Measurements from ENCODE around the gene IFNAR1.

- no peak for TF ChIP-seq CTCF (conservative IDR thresholded peaks at IDR 0.05; ENCODE audit: low read length)
- TF ChIP-seq EZH2phosphoT487 (IDR thresholded peaks at IDR 0.05; ENCODE audit: borderline replicate concordance), result no peak
These were observed 66.9 kb downstream of the IFNAR1 start for GRCh38 chr21:33391656-33392055.

Measured in Loucy (cell line).